GM12892 (cell line): ENCODE results near the gene SLC25A27.

Source experiments
- POLR2A ChIP-seq: IDR thresholded peaks from 2 replicates; pipeline ENCODE4 v1.6.1; 2011; ENCODE audit warnings: low read depth, low read length, control low read depth
- POLR2AphosphoS5 ChIP-seq: IDR thresholded peaks from 2 replicates; pipeline ENCODE4 v1.6.1; 2011; ENCODE audit warnings: low read depth, low read length, control low read depth

GRCh38 chr6:46720401-46720800 lies 67.6 kb downstream of the SLC25A27 start:
- TF ChIP-seq POLR2A (no peak), POLR2AphosphoS5 (no peak)
